OCI-LY1 (cell line): ENCODE data around the gene EMC8.

Experiments used
- EZH2 ChIP-seq: fragments of 200-600 bp; sonication (generic), shearing (Covaris generic); IDR thresholded peaks from 2 replicates; pipeline ENCODE4 v1.8.0; 2017; ENCODE audit warnings: borderline replicate concordance, mixed run types, mild to moderate bottlenecking, antibody characterized with exemption, low read length, moderate library complexity, mixed read lengths
- TF ChIP-seq, protein P1 (sequence below): fragments of 200-600 bp; sonication (generic), shearing (Covaris generic); IDR thresholded peaks from 2 replicates; pipeline ENCODE4 v1.5.1; 2017; ENCODE audit warnings: mild to moderate bottlenecking, antibody characterized with exemption, low read length, moderate library complexity, mixed read lengths

DNA sequence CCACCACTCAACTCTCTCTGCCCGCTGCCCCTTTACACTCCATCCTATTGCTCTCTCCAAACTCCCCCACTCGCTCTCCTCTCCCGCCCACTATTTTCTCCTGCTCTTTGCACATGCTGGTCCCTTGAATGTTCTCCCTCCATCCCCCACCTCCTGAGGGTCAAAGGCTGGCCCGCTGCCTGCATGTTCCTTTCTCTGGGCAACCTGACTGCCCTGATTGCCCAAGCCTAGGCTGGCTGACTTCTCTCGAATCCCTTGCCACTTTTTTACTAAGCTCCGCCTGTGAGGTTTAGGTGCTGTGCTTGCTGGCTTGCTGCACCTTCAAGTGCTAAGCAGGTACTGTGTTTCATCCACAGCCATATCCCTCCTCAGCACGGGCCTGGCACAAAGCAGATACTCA lies 2.7 kb downstream of the EMC8 start:
- TF ChIP-seq, protein P1, sequence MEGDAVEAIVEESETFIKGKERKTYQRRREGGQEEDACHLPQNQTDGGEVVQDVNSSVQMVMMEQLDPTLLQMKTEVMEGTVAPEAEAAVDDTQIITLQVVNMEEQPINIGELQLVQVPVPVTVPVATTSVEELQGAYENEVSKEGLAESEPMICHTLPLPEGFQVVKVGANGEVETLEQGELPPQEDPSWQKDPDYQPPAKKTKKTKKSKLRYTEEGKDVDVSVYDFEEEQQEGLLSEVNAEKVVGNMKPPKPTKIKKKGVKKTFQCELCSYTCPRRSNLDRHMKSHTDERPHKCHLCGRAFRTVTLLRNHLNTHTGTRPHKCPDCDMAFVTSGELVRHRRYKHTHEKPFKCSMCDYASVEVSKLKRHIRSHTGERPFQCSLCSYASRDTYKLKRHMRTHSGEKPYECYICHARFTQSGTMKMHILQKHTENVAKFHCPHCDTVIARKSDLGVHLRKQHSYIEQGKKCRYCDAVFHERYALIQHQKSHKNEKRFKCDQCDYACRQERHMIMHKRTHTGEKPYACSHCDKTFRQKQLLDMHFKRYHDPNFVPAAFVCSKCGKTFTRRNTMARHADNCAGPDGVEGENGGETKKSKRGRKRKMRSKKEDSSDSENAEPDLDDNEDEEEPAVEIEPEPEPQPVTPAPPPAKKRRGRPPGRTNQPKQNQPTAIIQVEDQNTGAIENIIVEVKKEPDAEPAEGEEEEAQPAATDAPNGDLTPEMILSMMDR, result no peak
- no peak for TF ChIP-seq EZH2
